Measurements from ENCODE around the gene CPZ.
A peak's percentile ranks its signal among the peaks of the same experiment; 100 is the strongest.
"Not testable (repeated sequence)": the region's sequence is repeated elsewhere in the genome, so short reads cannot be mapped to it uniquely, and the experiment has no call there.

The CPZ gene

DNA sequence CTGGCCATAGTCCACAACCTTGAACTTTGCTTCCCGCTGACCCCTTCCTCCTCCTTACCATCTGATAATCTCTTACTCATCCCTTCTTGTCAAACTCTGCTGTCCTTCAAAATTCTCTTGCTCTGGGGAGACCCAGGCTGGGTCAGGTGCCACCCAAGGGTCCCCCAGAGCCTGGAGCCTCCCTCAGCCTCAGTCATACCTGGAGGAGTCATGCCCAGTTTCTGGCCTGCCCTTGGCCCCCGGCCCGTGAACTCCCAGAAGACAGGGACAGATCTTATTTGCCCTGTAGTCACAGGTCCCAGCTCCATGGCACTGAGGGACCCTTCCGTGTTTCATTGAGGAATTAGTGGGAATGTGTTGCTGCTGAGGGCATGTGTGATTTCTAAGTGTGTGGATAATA lies 17.1 kb upstream of the CPZ start:
- Histone ChIP-seq H3K9me3 (ENCODE audit: insufficient read depth, low read depth, low read length) (no peaks in the 10 kb centered on the region), H3K9ac (ENCODE audit: low read depth, low read length) (no peak overlapping the region), H3K27ac (ENCODE audit: low read length) (no peak overlapping the region), H3K27me3 (ENCODE audit: insufficient read depth, low read length) (peaks cover 34% of the 10 kb centered on the region), H3K4me3 (ENCODE audit: low read length) (no peak overlapping the region), H3K4me1 (ENCODE audit: insufficient read depth, low read length) (peaks cover 10% of the 10 kb centered on the region), H3K36me3 (ENCODE audit: insufficient read depth, low read depth, low read length) (no peaks in the 10 kb centered on the region)

DNA sequence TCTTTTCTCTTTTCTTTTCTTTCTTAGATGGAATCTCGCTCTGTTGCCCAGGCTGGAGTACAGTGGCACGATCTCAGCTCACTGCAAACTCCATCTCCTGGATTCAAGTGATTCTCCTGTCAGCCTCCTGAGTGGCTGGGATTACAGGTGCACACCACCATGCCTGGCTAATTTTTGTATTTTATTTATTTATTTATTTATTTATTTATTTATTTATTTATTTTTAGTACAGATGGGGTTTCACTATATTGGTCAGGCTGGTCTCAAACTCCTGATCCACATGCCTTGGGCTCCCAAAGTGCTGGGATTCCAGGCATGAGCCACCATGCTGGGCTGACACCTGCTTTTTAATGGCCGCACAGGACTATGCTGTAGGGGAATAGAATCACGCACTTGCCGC lies 16.0 kb upstream of the CPZ start:
- Histone ChIP-seq H3K4me1 (ENCODE audit: insufficient read depth, low read length) (peaks cover 10% of the 10 kb centered on the region), H3K27me3 (ENCODE audit: insufficient read depth, low read length) (peaks cover 45% of the 10 kb centered on the region)
- H3K36me3 ChIP-seq (ENCODE audit: insufficient read depth, low read depth, low read length); H3K9ac ChIP-seq (ENCODE audit: low read depth, low read length); H3K9me3 ChIP-seq (ENCODE audit: insufficient read depth, low read depth, low read length); H3K27ac ChIP-seq (ENCODE audit: low read length); H3K4me3 ChIP-seq (ENCODE audit: low read length): not testable (repeated sequence)

DNA sequence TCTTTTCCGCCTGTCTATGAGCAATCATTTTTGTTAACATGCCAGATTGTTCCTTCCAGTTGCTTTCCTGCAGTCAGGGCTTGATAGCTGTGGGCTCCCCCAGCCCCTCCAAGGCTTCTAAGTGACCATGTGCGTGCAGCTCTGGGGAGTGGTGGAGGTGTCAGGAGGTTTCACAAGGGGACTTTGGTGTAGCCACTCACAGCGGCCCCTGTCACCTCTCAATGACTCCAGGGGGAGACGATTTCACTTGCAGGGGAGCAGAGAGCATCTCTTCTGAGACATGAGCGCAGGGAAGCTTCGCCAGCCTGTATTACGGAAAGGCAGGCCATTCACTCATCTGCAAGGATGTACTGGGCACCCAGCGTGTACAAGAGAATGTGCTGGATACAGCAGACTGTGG lies 15.5 kb upstream of the CPZ start:
- no peaks in the 10 kb centered on the region for H3K9me3 ChIP-seq (ENCODE audit: insufficient read depth, low read depth, low read length)
- peaks cover 10% of the 10 kb centered on the region for H3K4me1 ChIP-seq (ENCODE audit: insufficient read depth, low read length)
- peaks cover 50% of the 10 kb centered on the region for H3K27me3 ChIP-seq (ENCODE audit: insufficient read depth, low read length)
- no peak overlapping the region for H3K4me3 ChIP-seq (ENCODE audit: low read length)
- H3K9ac ChIP-seq (ENCODE audit: low read depth, low read length): no peak overlapping the region
- no peak overlapping the region for H3K27ac ChIP-seq (ENCODE audit: low read length)
- no peaks in the 10 kb centered on the region for H3K36me3 ChIP-seq (ENCODE audit: insufficient read depth, low read depth, low read length)

DNA sequence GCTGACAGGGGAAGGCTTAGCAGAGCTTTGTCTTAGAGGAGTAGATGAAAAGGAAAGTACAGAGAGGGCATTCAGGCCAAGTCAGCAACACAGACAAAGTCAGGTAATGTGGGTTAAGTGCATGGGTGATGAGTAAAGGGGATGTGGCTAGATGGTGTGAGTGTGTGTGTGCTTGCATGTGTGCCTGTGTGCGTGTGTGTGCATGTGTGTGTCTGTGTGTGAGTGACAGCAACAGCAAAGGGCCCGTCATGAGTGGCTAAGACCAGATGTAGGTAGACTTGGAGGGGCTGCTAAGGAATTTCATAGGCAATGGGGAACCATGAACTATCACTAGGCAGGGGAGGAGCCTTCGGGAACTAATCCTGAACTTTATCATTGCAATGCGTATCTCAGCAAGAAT lies 14.6 kb upstream of the CPZ start:
- Histone ChIP-seq H3K9ac (ENCODE audit: low read depth, low read length) (no peak overlapping the region), H3K27ac (ENCODE audit: low read length) (no peak overlapping the region), H3K9me3 (ENCODE audit: insufficient read depth, low read depth, low read length) (no peaks in the 10 kb centered on the region), H3K4me3 (ENCODE audit: low read length) (no peak overlapping the region), H3K36me3 (ENCODE audit: insufficient read depth, low read depth, low read length) (no peaks in the 10 kb centered on the region), H3K4me1 (ENCODE audit: insufficient read depth, low read length) (peaks cover 10% of the 10 kb centered on the region), H3K27me3 (ENCODE audit: insufficient read depth, low read length) (peaks cover 59% of the 10 kb centered on the region)

DNA sequence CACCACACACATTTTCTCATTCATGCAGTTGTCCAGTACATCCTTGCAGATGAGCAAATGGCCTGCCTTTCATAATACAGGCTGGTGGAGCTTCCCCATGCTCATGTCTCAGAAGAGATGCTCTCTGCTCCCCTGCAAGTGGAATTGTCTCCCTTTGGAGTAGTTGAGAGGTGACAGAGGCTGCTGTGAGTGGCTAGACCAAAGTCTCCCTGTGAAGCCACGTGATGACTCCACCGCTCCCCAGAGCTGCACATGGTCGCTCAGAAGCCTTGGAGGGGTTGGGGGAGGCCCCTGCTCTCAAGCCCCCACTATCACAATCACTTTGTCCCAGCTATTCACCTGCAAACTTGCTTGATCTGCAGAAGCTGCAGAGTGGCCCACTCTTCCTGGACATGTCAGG lies 13.8 kb upstream of the CPZ start:
- Histone ChIP-seq H3K27me3 (ENCODE audit: insufficient read depth, low read length) (peaks cover 65% of the 10 kb centered on the region), H3K27ac (ENCODE audit: low read length) (no peak overlapping the region), H3K4me3 (ENCODE audit: low read length) (no peak overlapping the region), H3K4me1 (ENCODE audit: insufficient read depth, low read length) (peaks cover 10% of the 10 kb centered on the region), H3K9me3 (ENCODE audit: insufficient read depth, low read depth, low read length) (no peaks in the 10 kb centered on the region), H3K9ac (ENCODE audit: low read depth, low read length) (no peak overlapping the region), H3K36me3 (ENCODE audit: insufficient read depth, low read depth, low read length) (no peaks in the 10 kb centered on the region)

DNA sequence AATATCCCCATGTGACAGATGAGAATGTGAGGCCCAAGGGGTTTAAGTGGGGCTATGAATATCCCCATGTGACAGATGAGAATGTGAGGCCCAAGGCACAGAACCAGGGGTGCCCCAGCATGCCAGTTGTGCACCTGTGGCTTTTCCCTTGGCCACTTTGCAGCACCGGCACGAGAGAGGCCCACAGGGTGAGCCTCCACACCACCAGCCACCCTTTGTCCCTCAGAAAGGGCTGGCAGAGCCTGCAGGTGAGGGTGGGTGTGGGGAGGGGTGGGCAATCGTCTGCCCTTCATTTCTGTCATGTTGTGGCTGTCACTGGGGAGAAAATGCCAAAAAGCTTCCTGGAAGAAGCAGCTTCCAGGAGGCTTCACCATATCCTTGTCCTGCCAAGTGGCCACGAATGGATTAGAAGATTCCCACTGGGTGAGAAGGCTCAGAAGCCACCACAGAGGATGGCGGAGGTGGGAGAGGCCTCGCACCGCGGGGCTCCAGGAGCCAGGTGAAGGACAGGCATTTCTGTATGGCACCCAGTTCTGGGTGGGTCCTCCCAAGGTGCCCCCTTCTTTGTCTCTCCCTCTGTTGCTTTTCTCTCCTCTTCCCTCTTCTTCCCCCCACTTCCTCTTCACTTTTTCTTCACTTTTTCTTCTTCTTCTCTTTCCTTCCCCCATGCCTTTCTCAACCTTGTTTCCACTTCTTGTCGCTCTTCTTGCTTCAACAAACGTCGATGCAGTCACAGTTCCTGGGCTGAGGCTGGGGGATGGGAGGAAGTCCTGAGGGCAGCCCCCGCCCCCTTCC lies 12.8 kb upstream of the CPZ start:
- Histone ChIP-seq H3K9ac (ENCODE audit: low read depth, low read length) (peak overlapping the region; percentile 45; the same call in 1 of the 2 replicates), H3K27me3 (ENCODE audit: insufficient read depth, low read length) (peaks cover 75% of the 10 kb centered on the region), H3K9me3 (ENCODE audit: insufficient read depth, low read depth, low read length) (no peaks in the 10 kb centered on the region), H3K36me3 (ENCODE audit: insufficient read depth, low read depth, low read length) (no peaks in the 10 kb centered on the region), H3K27ac (ENCODE audit: low read length) (no peak overlapping the region), H3K4me3 (ENCODE audit: low read length) (peak overlapping the region; percentile 68), H3K4me1 (ENCODE audit: insufficient read depth, low read length) (peaks cover 14% of the 10 kb centered on the region)

DNA sequence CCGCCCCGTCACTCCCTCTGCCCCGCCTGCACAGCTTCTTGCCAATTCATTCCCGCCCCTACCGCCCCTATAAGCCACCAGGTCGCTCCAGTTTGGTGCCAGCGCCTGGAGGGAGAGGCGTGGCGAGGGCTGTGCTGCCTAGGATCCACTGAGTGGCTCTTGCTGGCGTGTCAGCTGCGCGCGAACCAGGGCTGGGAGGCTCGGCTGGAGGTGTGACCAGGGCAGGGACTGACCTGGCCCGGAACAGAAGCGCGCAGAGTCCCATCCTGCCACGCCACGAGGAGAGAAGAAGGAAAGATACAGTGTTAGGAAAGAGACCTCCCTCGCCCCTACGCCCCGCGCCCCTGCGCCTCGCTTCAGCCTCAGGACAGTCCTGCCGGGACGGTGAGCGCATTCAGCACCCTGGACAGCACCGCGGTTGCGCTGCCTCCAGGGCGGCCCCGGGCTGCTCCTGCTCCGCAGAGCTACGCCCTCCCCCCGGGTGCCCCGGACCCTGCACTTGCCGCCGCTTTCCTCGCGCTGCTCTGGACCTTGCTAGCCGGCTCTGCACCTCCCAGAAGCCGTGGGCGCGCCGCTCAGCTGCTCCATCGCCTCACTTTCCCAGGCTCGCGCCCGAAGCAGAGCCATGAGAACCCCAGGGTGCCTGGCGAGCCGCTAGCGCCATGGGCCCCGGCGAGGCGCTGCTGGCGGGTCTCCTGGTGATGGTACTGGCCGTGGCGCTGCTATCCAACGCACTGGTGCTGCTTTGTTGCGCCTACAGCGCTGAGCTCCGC lies 12.1 kb upstream of the CPZ start, which contains the start of gene GPR78:
Gene GPR78, plus strand, starts transcription at position 72 of the 773 bp plus-strand sequence. Its CDS starts 591 bp downstream, at position 663.
- H3K9ac ChIP-seq (ENCODE audit: low read depth, low read length): peak within 1 kb of the TSS; percentile 45; the same call in 1 of the 2 replicates
- no peaks in the 10 kb centered on the region for H3K36me3 ChIP-seq (ENCODE audit: insufficient read depth, low read depth, low read length)
- H3K4me3 ChIP-seq (ENCODE audit: low read length): peak within 1 kb of the TSS; percentile 68
- H3K9me3 ChIP-seq (ENCODE audit: insufficient read depth, low read depth, low read length): no peaks in the 10 kb centered on the region
- no peak within 1 kb of the TSS for H3K27ac ChIP-seq (ENCODE audit: low read length)
- peaks cover 83% of the 10 kb centered on the region for H3K27me3 ChIP-seq (ENCODE audit: insufficient read depth, low read length)
- H3K4me1 ChIP-seq (ENCODE audit: insufficient read depth, low read length): peaks cover 15% of the 10 kb centered on the region

DNA sequence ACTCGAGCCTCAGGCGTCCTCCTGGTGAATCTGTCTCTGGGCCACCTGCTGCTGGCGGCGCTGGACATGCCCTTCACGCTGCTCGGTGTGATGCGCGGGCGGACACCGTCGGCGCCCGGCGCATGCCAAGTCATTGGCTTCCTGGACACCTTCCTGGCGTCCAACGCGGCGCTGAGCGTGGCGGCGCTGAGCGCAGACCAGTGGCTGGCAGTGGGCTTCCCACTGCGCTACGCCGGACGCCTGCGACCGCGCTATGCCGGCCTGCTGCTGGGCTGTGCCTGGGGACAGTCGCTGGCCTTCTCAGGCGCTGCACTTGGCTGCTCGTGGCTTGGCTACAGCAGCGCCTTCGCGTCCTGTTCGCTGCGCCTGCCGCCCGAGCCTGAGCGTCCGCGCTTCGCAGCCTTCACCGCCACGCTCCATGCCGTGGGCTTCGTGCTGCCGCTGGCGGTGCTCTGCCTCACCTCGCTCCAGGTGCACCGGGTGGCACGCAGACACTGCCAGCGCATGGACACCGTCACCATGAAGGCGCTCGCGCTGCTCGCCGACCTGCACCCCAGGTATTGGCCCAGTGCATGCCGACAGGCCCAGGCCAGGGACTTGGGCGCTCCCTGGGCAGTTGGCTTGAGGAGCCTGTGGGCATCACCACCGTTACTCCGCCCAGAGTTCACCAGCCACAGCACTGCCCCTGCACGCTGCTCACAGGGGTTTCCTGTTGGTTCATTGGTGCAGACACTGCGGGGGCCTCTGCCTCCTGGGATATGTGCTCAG lies 11.3 kb upstream of the CPZ start:
- no peak overlapping the region for H3K27ac ChIP-seq (ENCODE audit: low read length)
- H3K9ac ChIP-seq (ENCODE audit: low read depth, low read length): no peak overlapping the region
- H3K27me3 ChIP-seq (ENCODE audit: insufficient read depth, low read length): peaks cover 87% of the 10 kb centered on the region
- H3K4me3 ChIP-seq (ENCODE audit: low read length): peak overlapping the region; percentile 68
- peaks cover 15% of the 10 kb centered on the region for H3K4me1 ChIP-seq (ENCODE audit: insufficient read depth, low read length)
- H3K36me3 ChIP-seq (ENCODE audit: insufficient read depth, low read depth, low read length): no peaks in the 10 kb centered on the region
- H3K9me3 ChIP-seq (ENCODE audit: insufficient read depth, low read depth, low read length): no peaks in the 10 kb centered on the region

DNA sequence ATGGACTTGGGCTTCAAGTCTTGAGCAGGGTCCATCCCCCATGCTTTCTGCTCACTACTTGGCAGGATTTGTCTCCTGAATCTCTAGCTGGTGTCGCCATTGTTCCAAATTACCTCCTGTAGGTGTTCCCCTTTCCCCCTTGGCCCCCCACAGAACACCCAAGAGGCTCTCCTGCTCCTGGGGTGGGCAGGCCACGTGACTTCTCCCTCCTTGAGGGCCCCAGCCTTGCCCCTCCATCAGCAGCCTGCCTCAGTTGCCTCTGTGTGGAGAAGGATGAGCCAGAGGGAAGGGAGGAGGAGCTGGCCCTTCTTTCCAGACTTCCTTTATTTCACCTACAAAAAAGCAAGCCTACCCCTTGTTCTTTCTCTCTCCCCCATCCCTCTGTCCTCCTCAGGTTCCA lies 10.5 kb upstream of the CPZ start:
- no peak overlapping the region for H3K27ac ChIP-seq (ENCODE audit: low read length)
- H3K4me1 ChIP-seq (ENCODE audit: insufficient read depth, low read length): peaks cover 15% of the 10 kb centered on the region
- H3K27me3 ChIP-seq (ENCODE audit: insufficient read depth, low read length): peaks cover 84% of the 10 kb centered on the region
- no peaks in the 10 kb centered on the region for H3K9me3 ChIP-seq (ENCODE audit: insufficient read depth, low read depth, low read length)
- no peaks in the 10 kb centered on the region for H3K36me3 ChIP-seq (ENCODE audit: insufficient read depth, low read depth, low read length)
- H3K9ac ChIP-seq (ENCODE audit: low read depth, low read length): no peak overlapping the region
- H3K4me3 ChIP-seq (ENCODE audit: low read length): no peak overlapping the region

DNA sequence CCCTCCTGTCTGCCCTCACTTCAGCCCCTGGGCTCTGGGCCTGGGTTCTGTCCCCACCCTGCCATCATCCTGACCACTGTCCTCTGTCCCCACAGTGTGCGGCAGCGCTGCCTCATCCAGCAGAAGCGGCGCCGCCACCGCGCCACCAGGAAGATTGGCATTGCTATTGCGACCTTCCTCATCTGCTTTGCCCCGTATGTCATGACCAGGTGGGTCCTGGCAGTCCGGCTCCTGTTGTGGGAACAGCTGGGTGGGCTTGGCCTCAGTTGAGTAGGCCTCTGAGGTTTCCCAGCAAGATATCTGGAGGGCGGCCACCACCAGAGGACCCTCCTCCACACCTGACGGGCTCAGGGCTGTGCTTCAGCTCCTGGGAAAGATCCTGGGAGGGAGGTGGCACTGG lies 10.1 kb upstream of the CPZ start:
- Histone ChIP-seq H3K27me3 (ENCODE audit: insufficient read depth, low read length) (peaks cover 80% of the 10 kb centered on the region), H3K36me3 (ENCODE audit: insufficient read depth, low read depth, low read length) (no peaks in the 10 kb centered on the region), H3K4me3 (ENCODE audit: low read length) (no peak overlapping the region), H3K4me1 (ENCODE audit: insufficient read depth, low read length) (peaks cover 15% of the 10 kb centered on the region), H3K9me3 (ENCODE audit: insufficient read depth, low read depth, low read length) (no peaks in the 10 kb centered on the region), H3K27ac (ENCODE audit: low read length) (no peak overlapping the region), H3K9ac (ENCODE audit: low read depth, low read length) (no peak overlapping the region)

DNA sequence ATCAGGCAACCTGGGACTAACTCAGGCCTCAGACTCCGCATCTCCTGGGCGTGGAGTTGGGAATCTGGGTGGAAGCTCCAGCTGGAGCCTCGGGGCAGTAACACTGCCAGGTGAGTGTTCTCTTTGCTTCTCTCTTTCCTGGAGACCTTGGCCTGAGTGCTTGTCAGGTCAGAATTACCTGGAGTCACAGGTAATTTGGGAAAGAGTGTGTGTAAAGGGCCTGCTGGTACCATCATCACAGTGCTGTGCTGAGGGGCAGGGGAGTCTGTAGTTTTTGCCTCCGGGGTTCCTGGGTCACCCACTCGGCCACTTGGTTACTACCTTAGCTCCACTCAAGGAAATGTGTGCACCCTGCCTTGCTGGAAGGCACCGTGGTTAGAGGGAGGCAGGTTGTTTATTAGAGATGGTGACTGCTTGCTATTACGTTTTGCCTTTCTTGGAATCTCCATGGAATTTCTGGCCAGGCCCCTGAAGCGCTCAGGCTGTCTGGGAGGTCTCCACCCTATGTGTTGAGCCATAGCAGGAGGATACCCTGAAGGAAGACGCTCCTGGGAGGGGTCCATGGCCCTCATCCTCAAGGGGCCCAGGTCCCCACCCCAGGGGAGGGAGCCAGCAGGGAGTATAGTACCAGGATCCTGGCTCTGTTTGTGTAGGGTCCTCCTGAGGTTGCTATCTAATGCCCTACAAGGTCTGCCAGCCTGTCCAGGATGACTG lies 9.5 kb upstream of the CPZ start:
- peaks cover 15% of the 10 kb centered on the region for H3K4me1 ChIP-seq (ENCODE audit: insufficient read depth, low read length)
- H3K27me3 ChIP-seq (ENCODE audit: insufficient read depth, low read length): peaks cover 73% of the 10 kb centered on the region
- H3K27ac ChIP-seq (ENCODE audit: low read length): no peak overlapping the region
- H3K36me3 ChIP-seq (ENCODE audit: insufficient read depth, low read depth, low read length): no peaks in the 10 kb centered on the region
- no peak overlapping the region for H3K4me3 ChIP-seq (ENCODE audit: low read length)
- H3K9me3 ChIP-seq (ENCODE audit: insufficient read depth, low read depth, low read length): no peaks in the 10 kb centered on the region
- no peak overlapping the region for H3K9ac ChIP-seq (ENCODE audit: low read depth, low read length)

All from iPS-20b (cell line).